Liver (tissue), 9 donors: ENCODE measurements around the gene ORC4. TPM values are rescaled to one million over a fixed set of nuclear protein-coding genes. Genes with fewer than 3 reads are reported as not detected.
"Not testable (repeated sequence)": the region's sequence is repeated elsewhere in the genome, so short reads cannot be mapped to it uniquely, and the experiment has no call there.

Experiments used
- DNase-seq: peaks from one replicate; pipeline ENCODE4 v3.0.0-alpha.2; 2017; ENCODE audit warnings: low spot score
- H3K27ac ChIP-seq, 2 donors: one replicate each; pipeline ENCODE4 v1.7.0; 2013; ENCODE audit warnings: inconsistent platforms in 2 of 2, low read length in 2 of 2, control low read depth in 1 of 2, low read depth in 1 of 2, mild to moderate bottlenecking in 1 of 2
- H3K27me3 ChIP-seq, 4 donors: one replicate each; pipeline versions ENCODE4 v1.6.1 to v1.7.0; 2013; ENCODE audit warnings: low read length in 3 of 4, inconsistent platforms in 1 of 4, mild to moderate bottlenecking in 1 of 4, moderate library complexity in 1 of 4; ENCODE audit not compliant: control insufficient read depth in 4 of 4, insufficient read depth in 4 of 4
- H3K36me3 ChIP-seq, 4 donors: one replicate each; pipeline versions ENCODE4 v1.6.1 to v1.7.0; 2013; ENCODE audit warnings: low read length in 3 of 4, mild to moderate bottlenecking in 3 of 4, low read depth in 1 of 4, moderate library complexity in 1 of 4; ENCODE audit not compliant: control insufficient read depth in 4 of 4, insufficient read depth in 3 of 4
- H3K4me1 ChIP-seq, 4 donors: one replicate each; pipeline versions ENCODE4 v1.6.1 to v1.7.0; 2013; ENCODE audit warnings: low read length in 3 of 4, mild to moderate bottlenecking in 3 of 4, moderate library complexity in 1 of 4; ENCODE audit not compliant: control insufficient read depth in 4 of 4, insufficient read depth in 4 of 4
- H3K4me3 ChIP-seq, 3 donors: one replicate each; pipeline versions ENCODE4 v1.6.1 to v1.7.0; 2013; ENCODE audit warnings: low read length in 3 of 3, control low read depth in 1 of 3, low read depth in 1 of 3, mild to moderate bottlenecking in 1 of 3
- H3K9ac ChIP-seq, 2 donors: one replicate each; pipeline ENCODE4 v1.7.0; 2013; ENCODE audit warnings: low read length in 2 of 2, mild to moderate bottlenecking in 2 of 2, moderate library complexity in 2 of 2, control low read depth in 1 of 2, low read depth in 1 of 2
- H3K9me3 ChIP-seq, 4 donors: one replicate each; pipeline versions ENCODE4 v1.6.1 to v1.7.0; 2013; ENCODE audit warnings: low read length in 3 of 4; ENCODE audit not compliant: control insufficient read depth in 4 of 4
- ATF3 ChIP-seq: IDR thresholded peaks from 2 replicates; pipeline ENCODE4 v1.6.1; 2016; ENCODE audit warnings: antibody characterized with exemption
- CTCF ChIP-seq: fragments of 150-350 bp; IDR thresholded peaks from 2 replicates; pipeline ENCODE4 v1.5.1; 2017; ENCODE audit warnings: improper control_type of control experiment, low read depth, low read length; ENCODE audit not compliant: missing input control
- EGR1 ChIP-seq, 2 donors: IDR thresholded peaks; 2 replicates each; pipeline ENCODE4 v1.6.1; 2016 to 2018; ENCODE audit warnings: antibody characterized with exemption in 2 of 2, low read depth in 2 of 2
- FOXA1 ChIP-seq: IDR thresholded peaks from 2 replicates; pipeline ENCODE4 v1.6.1; 2016; ENCODE audit warnings: antibody characterized with exemption
- GABPA ChIP-seq, 2 donors: IDR thresholded peaks in 1 of 2; conservative IDR thresholded peaks in 1 of 2; 2 replicates each; pipeline ENCODE4 v1.6.1; 2016; ENCODE audit warnings: antibody characterized with exemption in 2 of 2, mild to moderate bottlenecking in 1 of 2, moderate library complexity in 1 of 2
- HNF4A ChIP-seq, 2 donors: conservative IDR thresholded peaks; 2 replicates each; pipeline ENCODE4 v1.6.1; 2016; ENCODE audit warnings: antibody characterized with exemption in 2 of 2, mild to moderate bottlenecking in 2 of 2
- JUND ChIP-seq, 2 donors: IDR thresholded peaks; 2 replicates each; pipeline ENCODE4 v1.6.1; 2016; ENCODE audit warnings: antibody characterized with exemption in 2 of 2
- MAX ChIP-seq: IDR thresholded peaks from 2 replicates; pipeline ENCODE4 v1.6.1; 2016; ENCODE audit warnings: antibody characterized with exemption
- NR2F2 ChIP-seq: IDR thresholded peaks from 2 replicates; pipeline ENCODE4 v1.6.1; 2016; ENCODE audit warnings: antibody characterized with exemption
- RXRA ChIP-seq, 2 donors: IDR thresholded peaks; 2 replicates each; pipeline ENCODE4 v1.6.1; 2017 to 2018; ENCODE audit warnings: antibody characterized with exemption in 2 of 2, mild to moderate bottlenecking in 1 of 2
- SP1 ChIP-seq: IDR thresholded peaks from 2 replicates; pipeline ENCODE4 v1.6.1; 2018; ENCODE audit warnings: antibody characterized with exemption, mild to moderate bottlenecking
- TAF1 ChIP-seq: conservative IDR thresholded peaks from 2 replicates; pipeline ENCODE4 v1.6.1; 2016; ENCODE audit warnings: antibody characterized with exemption, mild to moderate bottlenecking
- ZBTB33 ChIP-seq: IDR thresholded peaks from 2 replicates; pipeline ENCODE4 v1.6.1; 2016; ENCODE audit warnings: antibody characterized with exemption
- WGBS: extraction: QIAGEN DNeasy Blood & Tissue Kit; methylation state at CpG from one replicate; pipeline ENCODE4 v1.1.7; 2013; 5-methylcytosine and 5-hydroxymethylcytosine counted together
- polyA plus RNA-seq, 2 donors: library from polyadenylated mRNA; stranded (reverse) in 1 of 2; unstranded in 1 of 2; fragments of 200-250 nt in 1 of 2; fragments of >200 nt in 1 of 2; fragmentation: Nextera tagmentation in 1 of 2; extraction: Ambion mirVana in 1 of 2; gene quantifications; one replicate each; pipeline versions ENCODE4 v1.2.1 to v1.2.3, GENCODE V29; 2013 to 2015
- total RNA-seq, 2 donors: library from RNA; depleted of rRNA; stranded (reverse); fragments of >200 nt; gene quantifications; one replicate each; pipeline ENCODE4 v1.2.3, GENCODE V29; 2014
- donor health status: healthy.
- donor health status: healthy.
- donor health status: healthy.
- donor health status: healthy.
- donor health status: healthy.

The ORC4 gene
- total and polyA plus RNA-seq, 4 donors: 9.7 to 50.2 (median 23.3) TPM

GRCh38 chr2:147998203-147998602, 22.3 kb downstream of the ORC4 start (continued):
- TF ChIP-seq CTCF (no peak), MAX (no peak), NR2F2 (no peak), HNF4A (conservative IDR thresholded peaks at IDR 0.05) (no peak), SP1 (no peak), FOXA1 (no peak)

- no peak overlapping the region for H3K4me3 ChIP-seq
- H3K36me3 ChIP-seq: peaks cover 0 to 4% (median under 1%) of the 10 kb centered on the region in 4 donors
- H3K4me1 ChIP-seq: no peaks in the 10 kb centered on the region
- H3K9me3 ChIP-seq: peaks cover 0 to 2% (median 0%) of the 10 kb centered on the region in 4 donors
- H3K9ac ChIP-seq: no peak overlapping the region
- TF ChIP-seq FOXA1: no peak
- no peak for TF ChIP-seq TAF1
- no peak for TF ChIP-seq SP1
- TF ChIP-seq RXRA (IDR thresholded peaks at IDR 0.05): no peak
- TF ChIP-seq ZBTB33: no peak
- no peak for TF ChIP-seq GABPA (IDR thresholded peaks at IDR 0.05 in 1 of 2, conservative IDR thresholded peaks at IDR 0.05 in 1 of 2)
- TF ChIP-seq HNF4A (conservative IDR thresholded peaks at IDR 0.05): no peak
- TF ChIP-seq ATF3: no peak
- no peak for TF ChIP-seq JUND (IDR thresholded peaks at IDR 0.05)
- no peak for TF ChIP-seq EGR1 (IDR thresholded peaks at IDR 0.05; ENCODE audit: low read depth in 2 of 2)
- no peaks in the 10 kb centered on the region for H3K27me3 ChIP-seq
- no peak for DNase-seq
- H3K27ac ChIP-seq: no peak overlapping the region
Measured at GRCh38 chr2:147996828-147997227, 23.7 kb downstream of the ORC4 start.

- not testable (repeated sequence) for H3K27me3 ChIP-seq, H3K9me3 ChIP-seq, DNase-seq, H3K4me1 ChIP-seq, H3K4me3 ChIP-seq, H3K27ac ChIP-seq, H3K36me3 ChIP-seq, H3K9ac ChIP-seq
- WGBS: 99% methylated on average over 7 of the region's 7 CpGs
Measured at GRCh38 chr2:147994965-147995364, 25.6 kb downstream of the ORC4 start.
